Measurements from ENCODE around the gene MYO18B.

GRCh38 chr22:25922141-25922540 is 180.2 kb downstream of the MYO18B start:
- TF ChIP-seq CTCF (IDR thresholded peaks at IDR 0.05) (no peak), EZH2 (IDR thresholded peaks at IDR 0.05; ENCODE audit: borderline replicate concordance, insufficient read depth, low read depth, low read length, poor library complexity, severe bottlenecking) (no peak)
